B cell (primary cell): Measurements from ENCODE around the gene TRA2B. TPM values are rescaled to one million over a fixed set of nuclear protein-coding genes. Genes with fewer than 3 reads are reported as not detected.
A peak's percentile ranks its signal among the peaks of the same experiment; 100 is the strongest.

Experiments used
- ATAC-seq: fragments of 200-7000 bp; cut with Tn5 transposase; one replicate; pipeline ENCODE4 v1.10.0; 2021; ENCODE audit warnings: low read depth, mild to moderate bottlenecking, moderate number of reproducible peaks, moderate library complexity
- CTCF ChIA-PET: fragments of 350-600 bp; sonication (Branson Sonifier 250); formaldehyde crosslinking; loops from one replicate; lab custom pipeline; 2021; ENCODE audit warnings: antibody characterized with exemption, inconsistent platforms; lab: Charles Lee
- POLR2A ChIA-PET: fragments of 350-600 bp; sonication (Branson Sonifier 250); formaldehyde crosslinking; loops from one replicate; lab custom pipeline; 2021; ENCODE audit warnings: antibody characterized with exemption; lab: Charles Lee
- DNase-seq: peaks from one replicate; pipeline ENCODE4 v3.0.0; 2013
- H2AFZ ChIP-seq: 2 replicates; pipeline ENCODE4 v1.6.1; 2012; ENCODE audit warnings: mild to moderate bottlenecking, low read depth, low read length; ENCODE audit not compliant: insufficient read depth, poor library complexity, severe bottlenecking
- H3K27ac ChIP-seq, 2 donors: 1 replicate in 1 of 2; 2 replicates in 1 of 2; pipeline ENCODE4 v1.5.1; 2012 to 2013; ENCODE audit warnings: low read length in 2 of 2, mild to moderate bottlenecking in 2 of 2, moderate library complexity in 1 of 2
- H3K27me3 ChIP-seq, 4 experiments: fragments of 200-600 bp in 1 of 4; sonication (generic) in 1 of 4; replicated peaks in 1 of 4; 1 replicate in 2 of 4; 2 replicates in 2 of 4; pipeline versions ENCODE4 v1.6.1 to v1.7.0; 2013 to 2016; ENCODE audit warnings: low read length in 3 of 4, mild to moderate bottlenecking in 2 of 4, mixed read lengths in 1 of 4, moderate library complexity in 1 of 4; ENCODE audit not compliant: insufficient read depth in 4 of 4, control insufficient read depth in 3 of 4; ENCODE audit errors: control extremely low read depth in 1 of 4
- H3K36me3 ChIP-seq, 2 experiments: replicated peaks in 1 of 2; 1 replicate in 1 of 2; 2 replicates in 1 of 2; pipeline versions ENCODE4 v1.6.1 to v1.7.1; 2013; ENCODE audit warnings: low read length in 1 of 2; ENCODE audit not compliant: insufficient read depth in 2 of 2, control insufficient read depth in 1 of 2; ENCODE audit errors: control extremely low read depth in 1 of 2, extremely low read depth in 1 of 2
- H3K4me1 ChIP-seq, 2 donors: fragments of 200-600 bp in 1 of 2; sonication (generic) in 1 of 2; 1 replicate in 1 of 2; 2 replicates in 1 of 2; pipeline versions ENCODE4 v1.5.1 to v1.6.1; 2013 to 2017; ENCODE audit warnings: low read length in 2 of 2; ENCODE audit not compliant: control insufficient read depth in 2 of 2, insufficient read depth in 2 of 2
- H3K4me2 ChIP-seq: replicated peaks from 2 replicates; pipeline ENCODE3; 2012; ENCODE audit warnings: mild to moderate bottlenecking, low read depth, low read length; ENCODE audit not compliant: poor library complexity, severe bottlenecking
- H3K4me3 ChIP-seq, 5 experiments: fragments of 200-600 bp in 1 of 5; sonication (generic) in 1 of 5; 1 replicate in 3 of 5; 2 replicates in 2 of 5; pipeline versions ENCODE4 v1.5.1 to v1.7.0; 2011 to 2016; ENCODE audit warnings: low read length in 4 of 5, mild to moderate bottlenecking in 4 of 5, low read depth in 2 of 5, control low read depth in 1 of 5, moderate library complexity in 1 of 5; ENCODE audit not compliant: insufficient read depth in 1 of 5; ENCODE audit errors: control extremely low read depth in 1 of 5, extremely low read depth in 1 of 5
- H3K79me2 ChIP-seq: fragments of 200-600 bp; sonication (generic); one replicate; pipeline ENCODE4 v1.6.0; 2016; ENCODE audit warnings: low read length; ENCODE audit not compliant: control insufficient read depth, insufficient read depth
- H3K9ac ChIP-seq: fragments of 200-600 bp; sonication (generic); 2 replicates; pipeline ENCODE4 v1.6.1; 2017; ENCODE audit warnings: mild to moderate bottlenecking, low read length, moderate library complexity
- H3K9me3 ChIP-seq, 3 donors: one replicate each; pipeline versions ENCODE4 v1.6.1 to v1.7.1; 2013; ENCODE audit warnings: low read length in 2 of 3; ENCODE audit not compliant: control insufficient read depth in 2 of 3, insufficient read depth in 1 of 3; ENCODE audit errors: control extremely low read depth in 1 of 3
- H4K20me1 ChIP-seq: 2 replicates; pipeline ENCODE4 v1.6.0; 2012; ENCODE audit warnings: mild to moderate bottlenecking, low read length; ENCODE audit not compliant: insufficient read depth, control insufficient read depth, poor library complexity, severe bottlenecking
- H3K27ac Mint-ChIP-seq: one replicate; pipeline ENCODE4 v1.8.0; 2021; ENCODE audit warnings: mixed read lengths
- H3K27me3 Mint-ChIP-seq: one replicate; pipeline ENCODE4 v1.8.0; 2021; ENCODE audit warnings: mixed read lengths
- H3K4me1 Mint-ChIP-seq: one replicate; pipeline ENCODE4 v1.8.0; 2021; ENCODE audit warnings: mixed read lengths
- H3K4me3 Mint-ChIP-seq: one replicate; pipeline ENCODE4 v1.8.0; 2021; ENCODE audit warnings: mixed read lengths
- H3K9me3 Mint-ChIP-seq: one replicate; pipeline ENCODE4 v1.8.0; 2022; ENCODE audit warnings: mixed read lengths; ENCODE audit not compliant: insufficient read depth
- CTCF ChIP-seq: fragments of 200-600 bp; IDR thresholded peaks from one replicate; pipeline ENCODE4 v1.8.0; 2022; ENCODE audit warnings: antibody characterized with exemption, mild to moderate bottlenecking
- EZH2 ChIP-seq: IDR thresholded peaks from 2 replicates; pipeline ENCODE4 v1.6.1; 2012; ENCODE audit warnings: borderline replicate concordance, low read depth, mild to moderate bottlenecking, moderate library complexity, low read length; ENCODE audit not compliant: insufficient read depth, poor library complexity, severe bottlenecking
- WGBS: methylation state at CpG from one replicate; pipeline ENCODE4 v1.1.5; 2013; ENCODE audit warnings: missing lambda C conversion rate; ENCODE audit not compliant: insufficient coverage; 5-methylcytosine and 5-hydroxymethylcytosine counted together
- intact Hi-C: fragments of 100-400 bp; cut with micrococcal nuclease; formaldehyde crosslinking; loops from one replicate; pipeline ENCODE4 v1.10.0; 2022
- polyA plus RNA-seq: library from polyadenylated mRNA; depleted of rRNA; stranded (reverse); fragments of >200 nt; gene quantifications from 2 replicates; pipeline ENCODE4 v1.2.3, GENCODE V29; 2012
- total RNA-seq, 2 donors: library from RNA; stranded (reverse); fragments of 120-200 nt in 1 of 2; gene quantifications; 1 replicate in 1 of 2; 2 replicates in 1 of 2; pipeline versions ENCODE4 v1.2.3 to v1.2.4, GENCODE V29; 2013 to 2022

TRA2B gene
- total and polyA plus RNA-seq, 2 donors (not counting 1 experiment from before 2014, with no cell fraction given), result 220 to 1,062 TPM

GRCh38 chr3:185916042-185916833 is 21.6 kb downstream of the TRA2B start:
- H3K9ac ChIP-seq, result no peak overlapping the region
- peaks cover 5% of the 10 kb centered on the region for H3K79me2 ChIP-seq
- Mint-ChIP-seq H3K27ac (no peak overlapping the region), H3K27me3 (no peaks in the 10 kb centered on the region), H3K9me3 (no peaks in the 10 kb centered on the region), H3K4me3 (no peak overlapping the region), H3K4me1 (no peaks in the 10 kb centered on the region)
- peaks cover 45% of the 10 kb centered on the region for H4K20me1 ChIP-seq
- ChIA-PET CTCF (interaction anchor here (1.2 kb wide), 1 partner anchor 27 kb away, joined by 4 read pairs; no protein-coding TSS in a partner anchor), POLR2A (no interaction called here)
- intact Hi-C loops, result no loop called here
- H3K9me3 ChIP-seq, result no peaks in the 10 kb centered on the region
- H3K4me2 ChIP-seq, result no peak overlapping the region
- H3K4me1 ChIP-seq, result no peaks in the 10 kb centered on the region
- DNase-seq, result peak; percentile 10
- H2AFZ ChIP-seq, result no peak overlapping the region
- TF ChIP-seq CTCF (no peak), EZH2 (no peak)
- H3K36me3 ChIP-seq, result peaks cover 21 to 76% of the 10 kb centered on the region in 2 experiments
- 100% methylated on average over 1 of the region's 5 CpGs for WGBS
- no peak overlapping the region for H3K4me3 ChIP-seq
- no peaks in the 10 kb centered on the region for H3K27me3 ChIP-seq
- ATAC-seq, result no peak
- H3K27ac ChIP-seq, result no peak overlapping the region

DNA sequence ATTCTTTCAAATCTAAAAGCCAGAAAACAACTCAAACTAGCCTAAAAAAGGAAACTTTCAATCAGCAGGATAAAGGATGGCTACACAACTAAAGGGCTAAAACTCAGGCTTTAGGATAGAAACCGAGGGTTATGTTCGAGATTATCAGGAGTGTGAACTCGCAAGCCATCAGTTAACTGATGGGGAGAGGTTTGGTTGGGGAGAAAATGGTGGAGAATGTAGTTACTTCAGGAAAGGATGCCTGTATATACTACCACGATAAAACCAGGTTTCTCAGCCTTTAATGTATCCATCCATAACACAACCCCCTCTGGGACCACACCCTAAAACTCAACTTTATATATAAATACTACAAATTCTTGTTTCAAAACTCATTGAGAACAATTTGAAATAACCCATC is 22.2 kb downstream of the TRA2B start:
- ATAC-seq, result no peak
- peaks cover 5% of the 10 kb centered on the region for H3K79me2 ChIP-seq
- no peak for DNase-seq
- no peaks in the 10 kb centered on the region for H3K4me1 Mint-ChIP-seq
- H2AFZ ChIP-seq, result no peak overlapping the region
- H3K27ac ChIP-seq, result no peak overlapping the region
- H3K9ac ChIP-seq, result no peak overlapping the region
- CTCF ChIA-PET, result interaction anchor here (1.2 kb wide), 1 partner anchor 28 kb away, joined by 4 read pairs; no protein-coding TSS in a partner anchor
- no peaks in the 10 kb centered on the region for H3K4me1 ChIP-seq
- no peaks in the 10 kb centered on the region for H3K27me3 ChIP-seq
- no peak overlapping the region for H3K27ac Mint-ChIP-seq
- peaks cover 19 to 70% of the 10 kb centered on the region in 2 experiments for H3K36me3 ChIP-seq
- H3K4me3 Mint-ChIP-seq, result no peak overlapping the region
- peaks cover 41% of the 10 kb centered on the region for H4K20me1 ChIP-seq
- H3K4me2 ChIP-seq, result no peak overlapping the region
- no peaks in the 10 kb centered on the region for H3K9me3 ChIP-seq
- no peaks in the 10 kb centered on the region for H3K27me3 Mint-ChIP-seq
- POLR2A ChIA-PET, result no interaction called here
- intact Hi-C loops, result no loop called here
- H3K9me3 Mint-ChIP-seq, result no peaks in the 10 kb centered on the region
- WGBS, result 93% methylated on average over 3 of the region's 4 CpGs
- H3K4me3 ChIP-seq, result no peak overlapping the region
- TF ChIP-seq CTCF (no peak), EZH2 (no peak)
